ENCODE results near the gene DNM3. TPM values are rescaled to one million over a fixed set of nuclear protein-coding genes. Genes with fewer than 3 reads are reported as not detected.

Gene DNM3
- total and polyA plus RNA-seq, 2 donors (not counting 1 experiment from before 2014, with no cell fraction given): 1.0 to 1.3 TPM

GRCh38 chr1:171844381-171844780 is 3.1 kb downstream of the DNM3 start:
- Mint-ChIP-seq H3K4me3 (no peak overlapping the region), H3K27ac (no peak overlapping the region), H3K4me1 (peaks cover 17% of the 10 kb centered on the region), H3K27me3 (peaks cover 23% of the 10 kb centered on the region), H3K9me3 (ENCODE audit: insufficient read depth) (no peaks in the 10 kb centered on the region)
- Histone ChIP-seq H2AFZ (ENCODE audit: insufficient read depth, low read depth, low read length, poor library complexity, severe bottlenecking) (no peak overlapping the region), H3K9ac (ENCODE audit: low read length) (no peak overlapping the region), H3K9me3 (ENCODE audit: control extremely low read depth in 1 of 3, control insufficient read depth in 2 of 3, insufficient read depth in 1 of 3, low read length in 2 of 3) (no peaks in the 10 kb centered on the region), H4K20me1 (ENCODE audit: control insufficient read depth, insufficient read depth, low read length, poor library complexity, severe bottlenecking) (no peaks in the 10 kb centered on the region), H3K27ac (ENCODE audit: low read length in 2 of 2) (no peak overlapping the region), H3K4me2 (replicated peaks; ENCODE audit: low read depth, low read length, poor library complexity, severe bottlenecking) (no peak overlapping the region), H3K27me3 (replicated peaks in 1 of 4; ENCODE audit: control extremely low read depth in 1 of 4, control insufficient read depth in 3 of 4, insufficient read depth in 4 of 4, low read length in 3 of 4) (peaks cover 0 to 25% (median 17%) of the 10 kb centered on the region in 4 experiments), H3K79me2 (ENCODE audit: control insufficient read depth, insufficient read depth, low read length) (no peaks in the 10 kb centered on the region), H3K36me3 (replicated peaks in 1 of 2; ENCODE audit: control extremely low read depth in 1 of 2, control insufficient read depth in 1 of 2, extremely low read depth in 1 of 2, insufficient read depth in 2 of 2, low read length in 1 of 2) (no peaks in the 10 kb centered on the region), H3K4me3 (ENCODE audit: control extremely low read depth in 1 of 5, extremely low read depth in 1 of 5, insufficient read depth in 1 of 5, low read depth in 2 of 5, low read length in 4 of 5) (no peak overlapping the region), H3K4me1 (ENCODE audit: control insufficient read depth in 2 of 2, insufficient read depth in 2 of 2, low read length in 2 of 2) (peaks cover 11 to 21% of the 10 kb centered on the region in 2 donors)
- ChIA-PET CTCF (no interaction called here), POLR2A (no interaction called here)
- TF ChIP-seq CTCF (IDR thresholded peaks at IDR 0.05): no peak
- TF ChIP-seq EZH2 (IDR thresholded peaks at IDR 0.05; ENCODE audit: borderline replicate concordance, insufficient read depth, low read depth, low read length, poor library complexity, severe bottlenecking): no peak
- WGBS (ENCODE audit: insufficient coverage): 100% methylated on average over 2 of the region's 2 CpGs
- intact Hi-C loops (cut with micrococcal nuclease): no loop called here
- ATAC-seq (ENCODE audit: low read depth) (no peak), DNase-seq (no peak)

- H3K9me3 ChIP-seq (ENCODE audit: control extremely low read depth in 1 of 3, control insufficient read depth in 2 of 3, insufficient read depth in 1 of 3, low read length in 2 of 3): no peaks in the 10 kb centered on the region
- H2AFZ ChIP-seq (ENCODE audit: insufficient read depth, low read depth, low read length, poor library complexity, severe bottlenecking): no peak overlapping the region
- H3K27ac ChIP-seq (ENCODE audit: low read length in 2 of 2): no peak overlapping the region
- H3K9me3 Mint-ChIP-seq (ENCODE audit: insufficient read depth): no peaks in the 10 kb centered on the region
- peaks cover 11 to 15% of the 10 kb centered on the region in 2 donors for H3K4me1 ChIP-seq (ENCODE audit: control insufficient read depth in 2 of 2, insufficient read depth in 2 of 2, low read length in 2 of 2)
- CTCF ChIA-PET: no interaction called here
- no peaks in the 10 kb centered on the region for H4K20me1 ChIP-seq (ENCODE audit: control insufficient read depth, insufficient read depth, low read length, poor library complexity, severe bottlenecking)
- POLR2A ChIA-PET: no interaction called here
- peaks cover 12% of the 10 kb centered on the region for H3K4me1 Mint-ChIP-seq
- no peak overlapping the region for H3K27ac Mint-ChIP-seq
- no peak overlapping the region for H3K4me3 Mint-ChIP-seq
- intact Hi-C loops (cut with micrococcal nuclease): no loop called here
- H3K4me3 ChIP-seq (ENCODE audit: control extremely low read depth in 1 of 5, extremely low read depth in 1 of 5, insufficient read depth in 1 of 5, low read depth in 2 of 5, low read length in 4 of 5): no peak overlapping the region
- H3K4me2 ChIP-seq (replicated peaks; ENCODE audit: low read depth, low read length, poor library complexity, severe bottlenecking): no peak overlapping the region
- DNase-seq (no peak), ATAC-seq (ENCODE audit: low read depth) (no peak)
- no peak overlapping the region for H3K9ac ChIP-seq (ENCODE audit: low read length)
- H3K27me3 ChIP-seq (replicated peaks in 1 of 4; ENCODE audit: control extremely low read depth in 1 of 4, control insufficient read depth in 3 of 4, insufficient read depth in 4 of 4, low read length in 3 of 4): peaks cover 0 to 25% (median 17%) of the 10 kb centered on the region in 4 experiments
- H3K36me3 ChIP-seq (replicated peaks in 1 of 2; ENCODE audit: control extremely low read depth in 1 of 2, control insufficient read depth in 1 of 2, extremely low read depth in 1 of 2, insufficient read depth in 2 of 2, low read length in 1 of 2): no peaks in the 10 kb centered on the region
- H3K79me2 ChIP-seq (ENCODE audit: control insufficient read depth, insufficient read depth, low read length): no peaks in the 10 kb centered on the region
- peaks cover 19% of the 10 kb centered on the region for H3K27me3 Mint-ChIP-seq
- no peak for TF ChIP-seq CTCF (IDR thresholded peaks at IDR 0.05)
Observed at GRCh38 chr1:171845998-171846397, 4.7 kb downstream of the DNM3 start.
